ENCODE results near the gene PARD6B. TPM values are rescaled to one million over a fixed set of nuclear protein-coding genes. Genes with fewer than 3 reads are reported as not detected.

Gene PARD6B
- total and polyA plus RNA-seq, 11 donors: 1.3 to 12.2 (median 4.2) TPM

DNA sequence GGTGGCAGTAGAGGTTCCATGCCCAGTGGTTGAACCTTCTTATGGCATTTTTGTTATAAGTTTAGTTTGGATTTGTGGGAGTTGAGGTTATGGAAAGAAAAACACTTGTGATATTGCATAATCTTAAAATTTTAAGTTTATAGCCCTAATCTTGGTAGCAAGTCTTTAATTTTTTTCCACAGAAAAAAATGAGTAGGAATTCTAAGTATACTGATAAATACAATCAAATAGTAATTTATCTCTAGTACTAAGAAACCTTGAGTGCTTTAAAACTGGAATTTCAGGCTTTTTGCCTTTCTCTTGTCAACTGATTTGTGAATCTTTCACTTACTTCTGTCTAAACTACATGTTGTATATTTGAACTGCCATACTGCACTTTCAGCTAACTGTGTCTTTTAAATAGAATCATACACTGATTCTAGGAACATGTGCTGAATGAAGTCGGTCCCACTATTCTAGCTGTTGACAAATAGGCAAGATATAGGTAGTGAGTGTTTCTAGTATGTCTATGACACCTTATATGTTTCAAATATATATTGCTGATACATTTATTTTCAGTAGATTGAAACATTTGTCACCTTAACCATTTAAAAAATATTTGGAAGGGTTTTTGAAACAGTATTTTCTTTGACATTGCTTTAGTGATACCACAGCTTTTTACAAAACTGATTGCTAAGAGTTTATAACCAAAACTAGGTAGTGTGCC is 2.4 kb downstream of the PARD6B start:
- peaks cover 0 to 18% (median 0%) of the 10 kb centered on the region in 9 donors for H3K27me3 ChIP-seq
- TF ChIP-seq, protein P1, sequence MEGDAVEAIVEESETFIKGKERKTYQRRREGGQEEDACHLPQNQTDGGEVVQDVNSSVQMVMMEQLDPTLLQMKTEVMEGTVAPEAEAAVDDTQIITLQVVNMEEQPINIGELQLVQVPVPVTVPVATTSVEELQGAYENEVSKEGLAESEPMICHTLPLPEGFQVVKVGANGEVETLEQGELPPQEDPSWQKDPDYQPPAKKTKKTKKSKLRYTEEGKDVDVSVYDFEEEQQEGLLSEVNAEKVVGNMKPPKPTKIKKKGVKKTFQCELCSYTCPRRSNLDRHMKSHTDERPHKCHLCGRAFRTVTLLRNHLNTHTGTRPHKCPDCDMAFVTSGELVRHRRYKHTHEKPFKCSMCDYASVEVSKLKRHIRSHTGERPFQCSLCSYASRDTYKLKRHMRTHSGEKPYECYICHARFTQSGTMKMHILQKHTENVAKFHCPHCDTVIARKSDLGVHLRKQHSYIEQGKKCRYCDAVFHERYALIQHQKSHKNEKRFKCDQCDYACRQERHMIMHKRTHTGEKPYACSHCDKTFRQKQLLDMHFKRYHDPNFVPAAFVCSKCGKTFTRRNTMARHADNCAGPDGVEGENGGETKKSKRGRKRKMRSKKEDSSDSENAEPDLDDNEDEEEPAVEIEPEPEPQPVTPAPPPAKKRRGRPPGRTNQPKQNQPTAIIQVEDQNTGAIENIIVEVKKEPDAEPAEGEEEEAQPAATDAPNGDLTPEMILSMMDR (IDR thresholded peaks at IDR 0.05): no peak
- TF ChIP-seq POLR2A (IDR thresholded peaks at IDR 0.05): no peak
- no peak overlapping the region for H3K27ac ChIP-seq
- DNase-seq (no peak), ATAC-seq (no peak)
- WGBS, 4 donors: 33 to 53% (median 36%) methylated on average over 1 of the region's 1 CpG
- H3K4me3 ChIP-seq: peak overlapping the region in 2 of 12 donors; percentile 0 to 22
- intact Hi-C loops (cut with DNase I): loop anchor here in 2 of 10 donors (10.0 kb wide), 1 partner anchor 549 kb away; no protein-coding TSS in a partner anchor
- peaks cover 0 to 41% (median 8%) of the 10 kb centered on the region in 12 donors for H3K4me1 ChIP-seq
- H3K9me3 ChIP-seq: no peaks in the 10 kb centered on the region
- H3K36me3 ChIP-seq: no peaks in the 10 kb centered on the region

DNA sequence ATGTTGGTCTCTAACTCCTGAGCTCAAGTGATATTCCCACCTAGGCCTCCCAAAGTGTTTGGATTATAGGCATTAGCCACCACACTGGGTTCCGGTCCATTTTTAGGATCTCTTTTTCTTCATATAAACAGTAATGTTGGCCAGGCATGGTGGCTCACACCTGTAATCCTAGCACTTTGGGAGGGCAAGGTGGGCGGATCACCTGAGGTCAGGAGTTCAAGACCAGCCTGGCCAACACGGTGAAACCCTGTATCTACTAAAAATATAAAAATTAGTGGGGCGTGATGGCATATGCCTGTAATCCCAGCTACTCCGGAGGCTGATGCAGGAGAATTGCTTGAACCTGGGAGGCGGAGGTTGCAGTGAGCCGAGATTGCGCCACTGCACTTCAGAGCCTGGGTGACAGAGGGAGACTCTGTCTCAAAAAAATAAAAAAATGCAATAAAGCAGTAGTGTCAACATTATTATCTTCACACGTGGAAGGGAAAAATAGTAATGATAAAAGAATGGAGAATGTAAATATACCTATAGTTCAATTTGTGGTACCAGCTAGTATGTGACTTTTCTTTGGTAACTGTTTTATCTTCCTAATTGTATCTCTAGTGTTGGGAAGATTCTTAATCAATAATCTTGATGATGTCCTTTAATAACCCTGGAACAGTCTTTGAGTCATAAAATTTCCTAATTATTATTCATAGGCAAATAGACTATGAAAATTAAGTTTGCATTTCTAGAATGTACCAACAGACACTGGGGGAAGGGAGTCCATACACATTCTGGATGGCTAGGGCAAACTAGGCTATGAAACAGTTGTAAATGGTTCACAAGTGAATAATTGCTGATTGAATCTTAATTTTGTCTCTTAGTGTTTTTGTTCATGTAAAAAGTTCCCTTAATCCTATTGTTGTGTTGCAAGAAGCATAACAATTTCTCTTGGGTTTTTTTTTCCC is 3.6 kb downstream of the PARD6B start:
- DNase-seq: no peak
- Histone ChIP-seq H3K4me1 (peaks cover 0 to 37% (median 8%) of the 10 kb centered on the region in 12 donors), H3K9me3 (no peaks in the 10 kb centered on the region), H3K27ac (no peak overlapping the region), H3K27me3 (peaks cover 0 to 18% (median 0%) of the 10 kb centered on the region in 9 donors), H3K36me3 (no peaks in the 10 kb centered on the region), H3K4me3 (no peak overlapping the region)
- 90 to 94% (median 91%) methylated on average over 9 of the region's 9 CpGs for WGBS, 4 donors
- TF ChIP-seq, protein P1 (IDR thresholded peaks at IDR 0.05): no peak
- TF ChIP-seq POLR2A (IDR thresholded peaks at IDR 0.05): no peak
- no peak for ATAC-seq
- intact Hi-C loops (cut with DNase I): loop anchor here in 2 of 10 donors (10.0 kb wide), 1 partner anchor 550 kb away; no protein-coding TSS in a partner anchor

DNA sequence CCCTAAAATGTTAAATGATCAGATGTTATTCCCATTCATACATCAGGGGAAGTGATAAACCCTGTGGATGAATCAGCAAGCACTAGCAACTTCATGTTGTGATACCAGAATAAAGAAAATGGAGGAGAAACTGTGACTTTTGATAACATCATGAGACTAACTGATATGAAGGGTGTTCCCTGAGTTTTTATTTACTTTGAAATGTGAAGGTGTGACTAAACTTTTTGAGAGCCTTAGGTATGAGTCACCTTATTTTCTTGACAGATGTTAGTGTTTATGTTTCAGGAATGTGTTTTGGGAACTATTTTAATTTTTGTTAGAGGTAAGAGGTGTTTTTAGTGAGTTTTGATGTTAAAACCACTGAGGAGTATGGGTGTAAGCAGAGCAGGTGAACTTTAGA is 4.4 kb downstream of the PARD6B start:
- Histone ChIP-seq H3K4me1 (peaks cover 0 to 29% (median 5%) of the 10 kb centered on the region in 12 donors), H3K4me3 (no peak overlapping the region), H3K27me3 (peaks cover 0 to 14% (median 0%) of the 10 kb centered on the region in 9 donors), H3K27ac (no peak overlapping the region), H3K36me3 (no peaks in the 10 kb centered on the region), H3K9me3 (no peaks in the 10 kb centered on the region)
- DNase-seq (no peak), ATAC-seq (no peak)
- intact Hi-C loops (cut with DNase I): loop anchor here in 2 of 10 donors (10.0 kb wide), 1 partner anchor 551 kb away; no protein-coding TSS in a partner anchor
- TF ChIP-seq, protein P1 (IDR thresholded peaks at IDR 0.05): no peak
- TF ChIP-seq POLR2A (IDR thresholded peaks at IDR 0.05): no peak

DNA sequence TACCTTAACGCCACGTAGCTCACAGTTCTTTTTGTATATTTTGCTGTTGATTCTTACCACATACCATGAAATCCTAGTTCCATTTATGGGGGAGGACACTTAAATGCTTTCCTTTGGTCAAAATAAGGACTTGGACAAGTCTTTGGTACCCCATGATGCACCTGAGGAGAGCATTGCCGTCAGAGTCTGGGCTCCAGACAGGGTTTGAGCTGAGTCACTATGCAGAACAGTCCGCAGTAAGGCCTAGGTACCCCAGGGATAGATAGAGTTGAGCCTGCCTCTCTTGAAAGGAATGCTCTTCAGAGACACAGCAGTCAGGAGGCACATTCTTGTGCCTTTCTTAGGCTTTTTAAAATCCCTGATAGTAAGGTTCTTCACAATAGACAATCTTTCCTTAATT is 6.0 kb downstream of the PARD6B start:
- peaks cover 0 to 16% (median 0%) of the 10 kb centered on the region in 12 donors for H3K4me1 ChIP-seq
- 75 to 85% (median 78%) methylated on average over 4 of the region's 4 CpGs for WGBS, 4 donors
- no peak overlapping the region for H3K27ac ChIP-seq
- no peak for TF ChIP-seq POLR2A (IDR thresholded peaks at IDR 0.05)
- no peak overlapping the region for H3K4me3 ChIP-seq
- H3K9me3 ChIP-seq: no peaks in the 10 kb centered on the region
- intact Hi-C loops (cut with DNase I): loop anchor here in 2 of 10 donors (10.0 kb wide), 1 partner anchor 553 kb away; no protein-coding TSS in a partner anchor
- H3K27me3 ChIP-seq: peaks cover 0 to 2% (median 0%) of the 10 kb centered on the region in 9 donors
- no peaks in the 10 kb centered on the region for H3K36me3 ChIP-seq
- no peak for ATAC-seq
- no peak for DNase-seq

Measured in heart left ventricle (tissue), 16 donors.